ENCODE results near the gene FALEC.

FALEC gene

DNA sequence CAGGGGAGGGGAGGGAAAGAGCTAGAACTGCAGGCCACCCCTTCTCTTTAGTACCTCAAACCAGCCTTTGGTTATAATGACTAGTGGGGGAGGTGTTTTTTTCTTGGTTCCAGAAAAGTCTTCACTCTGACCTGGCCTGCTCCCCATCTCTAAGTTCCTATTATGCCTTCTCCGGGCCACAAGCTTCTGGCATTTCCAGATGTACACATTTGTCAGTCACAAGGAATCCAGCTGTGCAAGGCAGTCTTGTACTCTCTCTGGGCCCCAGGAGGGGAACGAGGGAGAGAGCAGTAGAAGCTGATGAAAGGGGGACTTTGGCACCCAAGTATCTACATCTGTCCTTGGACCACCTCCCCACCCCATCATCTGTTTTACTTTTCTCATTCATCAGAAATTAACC, 2.7 kb upstream of the FALEC start:
- DNase-seq = no peak

DNA sequence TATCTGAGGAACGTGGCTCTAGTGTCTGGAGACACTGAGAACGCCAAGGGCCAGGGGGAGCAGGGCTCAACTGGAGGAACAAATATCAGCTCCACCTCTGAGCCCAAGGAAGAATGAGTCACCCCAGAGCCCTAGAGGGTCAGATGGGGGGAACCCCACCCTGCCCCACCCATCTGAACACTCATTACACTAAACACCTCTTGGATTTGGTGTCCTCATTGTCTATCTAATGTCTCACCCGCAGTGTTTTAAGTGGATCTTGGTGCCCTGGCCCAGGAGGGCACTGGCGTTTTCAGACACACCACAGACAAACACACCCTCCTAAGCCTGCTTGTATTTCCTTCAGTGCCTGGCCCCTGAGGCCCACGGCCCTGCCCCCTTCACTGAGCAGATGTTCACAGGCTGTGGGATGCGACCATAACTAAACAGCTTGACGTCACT, 2.2 kb upstream of the FALEC start:
- DNase-seq = no peak

DNA sequence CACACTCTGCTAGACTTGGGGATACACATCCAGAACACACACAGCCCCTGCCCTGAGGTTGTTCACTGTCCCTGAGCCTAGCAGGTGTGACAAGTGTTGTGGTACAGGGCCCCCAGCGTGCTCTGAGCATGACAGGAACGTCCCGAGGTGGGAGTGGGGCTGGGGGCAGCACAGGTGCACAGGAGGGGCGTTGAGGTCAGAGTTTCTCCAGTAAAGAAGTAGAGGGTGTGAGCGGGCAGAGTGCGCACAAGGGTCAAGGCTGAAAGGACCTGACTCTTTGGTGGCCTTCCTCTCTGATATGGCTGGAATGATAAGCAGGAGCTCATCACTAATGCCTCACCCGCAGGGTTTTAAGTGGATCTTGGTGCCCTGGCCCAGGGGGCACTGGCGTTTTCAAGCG, 1.3 kb upstream of the FALEC start:
- DNase-seq = no peak

DNA sequence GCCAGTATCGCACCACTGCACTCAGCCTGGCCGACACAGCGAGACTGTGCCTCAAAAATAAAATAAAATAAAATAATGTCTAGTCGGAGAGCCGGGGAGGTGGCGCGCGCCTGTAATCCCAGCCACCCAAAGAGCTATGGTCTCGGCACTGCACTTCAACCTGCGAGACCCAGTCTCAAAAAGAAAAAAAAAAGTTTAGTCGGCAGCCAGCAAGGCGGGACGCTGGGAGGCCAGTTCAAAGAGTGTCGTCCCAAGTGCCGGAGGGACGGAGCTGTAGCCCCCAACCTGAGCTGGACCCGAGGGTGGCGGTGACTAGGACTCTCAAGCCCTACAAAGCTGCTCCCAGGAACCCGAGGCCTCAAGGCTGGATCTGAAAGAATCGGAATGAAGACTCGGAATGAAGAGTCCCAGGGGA, 632 bp upstream of the FALEC start:
- no peak for DNase-seq

DNA sequence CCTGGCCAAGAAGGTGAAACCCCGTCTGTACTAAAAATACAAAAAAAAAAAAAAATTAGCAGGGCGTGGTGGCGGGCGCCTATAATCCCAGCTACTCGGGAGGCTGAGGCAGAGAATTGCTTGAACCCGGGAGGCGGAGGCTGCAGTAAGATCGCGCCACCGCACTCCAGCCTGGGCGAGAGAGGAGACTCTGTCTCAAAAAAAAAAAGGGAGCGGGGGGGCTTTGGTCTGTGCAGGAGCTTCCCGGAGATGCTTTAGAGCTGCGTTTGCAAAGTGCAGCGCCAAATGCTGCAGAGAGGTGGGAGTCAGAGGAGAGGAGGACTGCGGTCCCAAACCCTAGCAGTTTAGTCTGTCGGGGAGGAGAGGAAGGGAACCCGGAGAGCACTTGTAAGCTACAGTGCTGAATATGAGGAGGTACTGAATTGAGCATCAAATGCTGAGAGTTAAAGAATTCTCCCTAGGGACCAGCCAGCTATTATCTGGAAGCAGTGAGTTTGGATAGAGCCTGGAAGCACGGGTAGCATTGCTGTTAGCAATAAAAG, 569 bp downstream of the FALEC start:
- peak in 1 of 2 experiments; percentile 22 for DNase-seq

DNA sequence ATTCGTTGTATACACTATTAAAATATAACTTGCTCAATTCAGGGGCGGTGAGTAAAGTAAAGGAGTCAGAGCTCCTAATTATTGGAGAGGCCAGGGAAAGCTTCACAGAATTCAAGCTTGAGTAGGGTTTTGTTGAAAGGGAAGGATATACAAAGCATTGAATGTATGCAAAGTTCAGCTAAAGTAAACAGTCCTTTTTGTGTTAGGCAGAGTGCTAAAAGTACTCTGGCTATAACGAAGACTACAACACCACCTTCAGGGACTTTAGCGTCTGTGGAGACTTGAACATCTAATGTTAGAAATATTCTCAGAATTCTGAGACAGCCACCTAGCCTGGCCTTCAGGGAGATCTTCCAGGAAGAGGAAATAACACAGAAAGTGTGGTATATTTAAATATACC, 1.1 kb downstream of the FALEC start:
- DNase-seq = no peak

DNA sequence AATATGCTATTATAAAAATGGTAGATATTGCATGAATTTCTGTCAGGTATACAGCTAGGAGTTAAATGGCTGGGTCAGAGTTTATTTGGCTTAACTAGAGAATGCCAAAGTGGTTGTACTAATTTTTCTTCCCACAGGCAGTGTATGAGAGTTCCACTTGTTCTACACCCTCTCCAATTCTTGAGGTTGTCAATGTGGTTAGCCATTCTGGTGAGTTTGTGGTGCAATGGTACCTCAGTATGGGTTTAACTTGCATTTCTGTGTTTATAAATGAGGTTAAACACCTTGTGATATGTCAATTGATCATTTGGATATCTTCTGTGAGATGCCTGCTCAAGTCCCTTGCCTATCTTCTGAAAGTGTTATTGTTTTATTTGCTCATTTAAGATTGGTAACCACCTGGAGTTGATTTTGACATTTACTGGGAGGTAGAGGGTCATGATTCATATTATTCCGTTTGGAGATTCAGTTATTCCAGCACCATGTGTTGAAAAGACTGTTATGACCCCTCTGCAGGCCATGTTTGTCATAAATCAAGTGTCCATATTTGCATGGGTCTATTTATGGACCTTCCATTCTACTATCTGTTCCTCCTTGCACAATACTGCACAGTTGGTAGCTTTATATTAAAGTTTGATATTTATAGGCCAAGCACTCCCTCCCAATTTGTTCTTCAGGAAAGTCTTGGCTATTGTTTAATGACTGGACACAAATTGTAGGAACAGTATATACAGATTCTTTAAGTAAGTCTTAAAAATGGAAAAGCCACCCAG, 5.8 kb downstream of the FALEC start:
- no peak for DNase-seq

DNA sequence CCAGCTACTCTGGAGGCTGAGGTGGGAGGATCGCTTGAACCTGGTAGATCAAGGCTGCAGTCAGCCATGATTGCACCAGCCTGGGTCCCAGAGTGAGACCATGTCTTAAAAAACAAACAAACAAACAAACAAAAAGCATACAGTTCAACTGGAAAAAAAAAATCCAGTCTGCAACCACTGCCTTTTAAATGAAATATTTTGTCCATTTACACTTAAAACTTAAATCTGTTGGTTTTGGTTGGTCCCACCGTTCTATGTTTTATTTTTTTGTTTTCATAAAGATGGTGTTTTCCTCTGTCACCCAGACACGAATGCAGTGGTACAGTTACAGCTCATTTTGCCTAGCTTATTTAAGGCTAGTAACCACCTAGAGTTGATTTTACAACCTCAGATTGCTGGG, 9.8 kb downstream of the FALEC start:
- no peak for DNase-seq

DNA sequence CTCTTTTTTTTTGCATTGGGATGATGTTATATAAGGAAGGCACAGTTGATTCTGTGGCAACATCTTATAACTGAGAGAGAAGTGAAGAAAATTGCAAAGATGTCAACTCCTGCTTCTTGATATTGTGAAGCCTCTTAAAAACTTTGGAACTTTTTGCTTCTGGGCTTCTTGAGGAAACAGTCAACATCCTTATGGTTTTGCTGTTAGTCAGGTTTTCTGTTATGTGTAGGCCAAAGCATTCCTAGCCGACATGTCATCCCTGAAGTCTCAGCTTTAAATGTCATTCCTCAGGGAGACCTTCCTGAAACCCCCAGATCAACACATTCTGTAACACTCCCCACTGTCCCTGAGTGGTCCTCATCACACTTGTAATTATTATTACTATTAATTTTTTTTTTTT, 12.6 kb downstream of the FALEC start:
- no peak for DNase-seq

DNA sequence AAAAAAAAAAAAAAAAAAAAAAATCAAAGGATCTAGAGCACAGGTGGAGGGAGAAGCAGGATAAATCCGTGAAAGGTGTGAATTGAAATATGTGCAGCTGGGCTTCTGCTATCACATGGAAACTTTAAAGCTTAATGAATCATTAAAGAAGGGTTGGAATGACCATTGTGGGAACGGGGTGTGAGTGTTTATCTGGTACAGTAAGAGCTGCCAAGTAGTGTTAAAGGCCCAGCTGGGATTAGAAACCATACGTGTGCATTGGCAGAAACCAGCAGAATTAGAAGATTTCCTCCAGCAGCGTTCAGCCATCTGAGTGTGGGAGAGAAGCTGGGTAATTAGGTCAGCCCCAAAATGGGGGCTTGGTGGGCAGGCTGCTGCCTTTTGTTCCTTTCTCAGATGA, 13.5 kb downstream of the FALEC start:
- DNase-seq = peak in 1 of 2 experiments; percentile 45

DNA sequence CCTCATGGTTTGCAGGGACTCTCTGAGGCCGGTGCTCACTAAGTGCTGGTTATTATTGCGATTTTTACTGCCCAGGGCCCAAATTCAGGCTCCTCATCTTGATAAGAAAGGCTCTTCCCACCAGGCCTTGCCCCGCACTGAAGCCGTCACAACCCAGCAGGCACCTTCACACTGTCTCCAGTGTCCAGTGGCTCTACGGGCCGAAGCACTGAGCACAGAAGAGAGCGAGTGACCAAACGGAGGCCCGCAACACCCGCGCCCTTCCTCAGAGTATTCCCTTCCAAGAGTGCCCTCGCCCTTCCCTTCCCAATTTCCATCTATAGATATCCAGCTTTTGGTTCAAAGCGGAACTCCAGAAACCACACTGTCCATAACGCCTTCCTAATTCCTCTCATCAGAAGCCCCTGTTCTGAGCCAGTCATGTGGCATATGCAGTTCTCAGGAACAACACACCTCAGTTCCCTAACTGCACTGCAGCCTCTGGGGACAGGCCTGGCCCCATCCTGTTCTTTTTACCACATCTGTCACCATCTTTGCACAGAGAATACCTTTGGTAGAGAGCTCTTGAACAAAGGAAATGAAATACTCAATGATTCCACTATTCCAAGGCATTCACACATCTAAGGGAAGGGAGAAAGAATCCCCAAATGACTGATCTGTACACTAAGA, 15.1 kb downstream of the FALEC start:
- no peak for DNase-seq

DNA sequence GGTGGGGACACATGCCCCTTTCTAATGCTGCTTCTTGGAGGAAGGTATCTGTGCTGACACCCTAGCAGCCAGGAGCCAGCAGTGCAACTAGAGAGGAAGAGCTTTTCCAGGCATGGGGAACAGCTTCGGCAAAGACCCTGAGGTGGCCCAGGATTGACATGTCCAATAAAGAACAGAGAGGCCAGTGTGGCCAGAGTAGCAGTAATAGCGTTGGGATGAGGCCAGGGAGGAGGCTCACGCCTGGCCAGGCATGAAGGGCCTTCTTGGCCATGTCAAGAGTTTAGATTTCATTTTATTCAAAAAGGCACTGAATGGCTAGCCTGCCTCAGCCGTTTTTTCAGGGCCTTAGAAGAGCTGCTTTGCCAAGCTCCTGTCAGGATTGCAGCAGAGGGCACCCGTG, 17.3 kb downstream of the FALEC start:
- no peak for DNase-seq

DNA sequence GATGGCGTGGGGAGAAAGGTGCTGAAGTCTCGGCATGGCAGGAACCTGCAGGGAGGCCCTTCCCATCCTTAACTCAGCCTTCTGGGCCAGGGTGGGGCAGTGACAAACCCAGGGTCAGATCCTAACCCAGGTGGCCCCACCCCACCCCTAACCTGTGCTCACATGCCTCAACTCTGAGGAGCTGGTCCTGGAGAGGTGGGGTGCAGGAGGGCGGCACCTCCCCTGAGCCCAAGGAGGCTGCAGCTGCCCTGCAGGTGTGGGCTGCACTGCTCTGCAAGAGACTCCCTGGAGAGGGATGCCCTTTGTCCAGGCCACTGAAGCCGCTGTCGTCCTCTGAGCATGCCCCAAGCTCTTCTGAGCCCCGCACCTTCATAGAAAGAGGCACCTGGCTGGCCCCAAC, 18.4 kb downstream of the FALEC start:
- DNase-seq = no peak

DNA sequence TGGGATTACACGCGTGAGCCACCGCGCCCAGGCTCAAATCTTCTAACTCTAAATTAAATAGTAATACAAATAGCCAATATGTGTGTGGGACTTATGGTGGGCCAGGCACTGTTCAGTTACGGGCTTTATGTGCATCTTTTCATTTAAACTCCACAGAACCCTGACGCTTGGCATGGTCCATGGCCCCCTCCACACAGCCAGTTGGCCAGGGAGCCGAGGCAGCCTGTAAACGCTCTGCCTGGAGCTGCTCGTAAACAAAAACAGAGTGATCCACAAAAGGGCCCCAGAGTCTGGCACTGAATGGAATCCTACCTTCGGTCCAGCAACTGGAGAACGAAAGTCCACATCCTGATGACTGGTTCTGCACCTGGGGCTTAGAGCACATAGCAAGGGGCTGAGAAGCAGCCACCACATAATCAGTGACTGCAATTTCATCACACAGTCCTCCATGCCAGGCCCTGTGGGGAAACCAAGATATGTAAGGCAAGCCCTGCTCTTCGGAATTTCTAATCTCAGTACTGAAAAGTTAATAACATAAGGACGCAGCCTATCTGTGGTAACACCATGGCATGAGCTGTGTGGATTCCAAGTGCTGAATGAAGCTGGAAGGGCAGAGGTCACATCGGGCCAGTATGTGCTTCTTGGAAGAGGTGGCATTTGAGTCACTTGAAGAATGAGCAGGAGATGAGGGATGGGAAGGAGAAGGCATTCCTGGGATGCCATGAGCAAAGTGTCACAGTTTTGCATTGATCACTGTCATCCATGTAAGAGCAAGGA, 20.1 kb downstream of the FALEC start:
- DNase-seq = no peak

DNA sequence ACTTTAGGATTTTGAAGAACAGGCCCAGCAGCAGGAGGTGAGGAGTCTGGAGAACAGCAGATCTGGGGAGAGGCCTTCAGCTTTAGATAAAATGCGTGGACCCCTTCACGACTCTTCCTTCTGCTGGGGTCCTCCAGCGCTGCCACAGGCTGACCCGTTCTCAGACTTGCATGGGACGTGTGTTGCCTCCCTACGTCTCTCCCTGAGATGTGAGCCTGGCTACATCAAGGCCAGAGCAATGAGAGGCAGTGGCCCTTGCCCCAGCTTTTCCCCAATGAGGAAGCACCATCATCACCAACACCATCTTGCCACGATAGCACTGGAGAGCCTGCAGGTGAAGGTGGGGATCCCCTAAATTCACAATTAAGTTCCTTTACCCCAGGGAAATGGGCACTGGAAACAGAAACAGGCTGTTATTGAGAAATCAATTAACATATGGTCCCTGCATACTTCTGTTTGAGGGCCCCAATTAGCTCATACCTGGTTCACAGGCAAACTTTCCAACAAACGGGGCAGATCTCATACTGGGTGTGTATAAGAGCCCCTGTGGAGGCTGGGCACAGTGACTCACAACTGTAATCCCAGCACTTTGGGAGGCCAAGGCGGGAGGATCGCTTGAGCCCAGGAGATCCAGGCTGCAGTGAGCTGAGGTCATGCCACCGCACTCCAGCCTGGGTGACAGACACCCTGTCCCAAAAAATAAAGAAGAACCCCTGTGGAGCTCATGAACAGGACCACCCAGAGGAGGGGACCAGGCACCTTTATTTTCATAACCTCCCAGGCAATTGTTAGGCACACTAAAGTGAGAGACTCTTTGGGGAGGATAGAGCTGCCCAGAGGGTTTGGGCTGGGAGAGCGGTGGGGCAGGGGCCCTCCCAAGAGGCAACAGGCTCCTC, 21.5 kb downstream of the FALEC start:
- no peak for DNase-seq

DNA sequence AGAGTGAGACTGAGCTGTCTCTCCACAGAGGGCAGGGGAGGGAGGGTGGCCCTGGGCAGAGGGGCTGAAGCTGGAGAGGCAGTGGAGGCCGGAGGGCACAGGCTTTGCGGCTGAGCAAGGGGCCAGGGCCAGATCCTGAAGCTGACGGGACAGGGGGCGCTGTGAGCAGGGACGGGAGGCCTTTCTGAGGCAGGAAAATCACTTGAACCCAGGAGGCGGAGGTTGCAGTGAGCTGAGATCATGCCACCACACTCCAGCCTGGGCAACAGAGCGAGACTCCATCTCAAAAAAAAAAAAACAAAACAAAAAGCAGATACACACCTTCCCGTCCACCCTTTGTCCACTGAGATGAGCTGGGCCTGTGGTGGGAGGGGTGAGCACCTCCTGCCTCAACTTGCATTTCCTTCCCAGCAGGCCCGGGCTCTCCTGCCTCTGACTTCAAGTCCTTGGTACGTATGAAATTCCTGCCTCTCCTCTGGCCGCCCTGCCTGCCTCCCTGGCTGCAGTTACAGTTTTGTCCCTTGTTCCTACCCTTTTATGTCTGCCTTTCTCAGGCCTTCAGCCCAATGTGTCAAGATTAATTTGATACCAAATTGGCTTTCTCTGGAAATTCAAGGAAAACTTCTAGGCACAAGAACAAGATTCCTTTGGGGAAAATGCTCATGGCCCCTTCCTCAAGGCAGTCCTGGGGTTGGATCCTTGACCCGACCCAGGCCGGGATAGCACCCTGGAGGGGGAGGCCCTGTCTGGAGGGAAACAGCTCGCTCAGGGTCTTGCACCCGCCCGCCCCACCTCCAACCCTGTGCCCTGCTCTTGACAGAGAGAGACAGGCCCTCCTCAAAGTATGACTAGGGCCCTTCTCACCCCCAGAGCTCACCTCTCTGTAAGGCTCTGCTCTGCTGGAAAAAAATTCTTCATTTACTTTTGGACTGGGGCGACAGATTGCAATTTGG, 22.5 kb downstream of the FALEC start:
- no peak for DNase-seq

DNA sequence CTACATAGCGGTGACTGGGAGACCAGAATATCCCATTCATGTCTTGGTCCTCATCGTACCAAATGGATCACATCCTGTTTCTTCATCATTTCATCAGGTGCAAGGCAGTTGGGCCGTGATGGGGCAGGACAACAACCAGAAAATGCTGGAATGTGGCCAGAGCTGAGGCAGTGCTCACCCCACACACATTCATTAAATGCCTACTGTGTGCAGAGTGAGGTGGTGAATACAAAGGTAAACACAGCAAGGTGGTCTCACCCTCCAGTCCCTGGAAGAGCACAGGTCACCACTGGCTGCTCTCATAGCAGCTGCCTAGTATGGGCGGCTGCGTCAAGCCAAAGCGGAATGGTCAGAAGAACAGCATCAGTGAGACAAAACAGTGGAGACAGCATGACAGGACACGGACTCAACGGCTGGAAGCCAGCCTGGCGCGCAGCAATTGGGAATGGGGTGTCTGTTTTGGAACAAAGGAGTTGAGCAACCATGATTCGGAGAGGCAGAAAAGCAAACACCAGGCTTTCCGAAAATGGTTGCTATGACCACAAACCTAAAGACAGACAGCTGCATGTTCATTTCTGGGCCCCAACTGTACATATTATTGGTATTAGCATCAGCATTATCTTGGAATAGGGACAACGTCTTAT, 28.1 kb downstream of the FALEC start:
- no peak for DNase-seq

DNA sequence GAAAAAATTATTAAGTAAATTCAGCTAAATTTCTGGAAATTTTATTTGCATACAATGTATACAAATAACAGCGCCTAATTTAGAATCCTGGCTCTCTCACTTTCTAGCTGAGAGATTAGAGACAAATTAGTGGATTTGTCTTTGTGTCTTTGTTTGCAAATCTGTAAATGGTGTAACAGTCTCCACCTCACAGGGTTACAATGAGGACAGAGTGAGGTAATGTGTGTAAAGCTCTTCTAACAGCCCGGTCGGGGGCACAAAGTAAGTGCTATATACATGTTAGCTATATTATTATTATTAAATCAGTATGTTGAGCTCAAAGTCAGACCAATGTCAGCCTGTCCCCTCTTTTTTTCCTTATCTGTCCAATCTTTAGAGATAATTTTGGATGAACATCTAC, 28.7 kb downstream of the FALEC start:
- DNase-seq = no peak

DNA sequence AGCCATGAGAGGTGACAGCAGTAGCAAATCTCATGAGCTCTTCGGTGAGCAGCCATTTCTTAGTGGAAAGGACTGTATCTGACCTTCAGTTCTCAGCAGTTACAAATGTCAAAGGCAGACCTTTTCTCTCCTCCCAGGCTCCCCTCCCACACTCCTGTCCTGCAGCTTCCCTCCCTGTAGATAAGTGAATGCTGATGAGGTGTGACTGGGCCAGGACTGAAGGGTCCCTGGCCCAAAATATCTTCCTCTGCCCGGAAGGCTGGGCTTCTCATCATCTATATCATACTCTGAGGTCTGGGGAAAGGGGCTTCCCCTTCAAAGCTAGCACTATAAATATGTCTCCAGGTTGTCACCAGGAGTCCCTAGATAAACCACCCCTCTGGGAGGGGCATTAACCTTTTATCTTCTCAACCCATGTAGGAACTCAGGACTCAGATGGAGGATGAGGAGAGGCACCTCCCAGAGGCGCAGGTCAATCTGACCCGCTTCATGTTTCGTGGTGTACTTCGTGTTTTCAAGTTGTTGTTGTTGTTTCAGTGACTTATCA, 30.0 kb downstream of the FALEC start:
- DNase-seq = no peak

DNA sequence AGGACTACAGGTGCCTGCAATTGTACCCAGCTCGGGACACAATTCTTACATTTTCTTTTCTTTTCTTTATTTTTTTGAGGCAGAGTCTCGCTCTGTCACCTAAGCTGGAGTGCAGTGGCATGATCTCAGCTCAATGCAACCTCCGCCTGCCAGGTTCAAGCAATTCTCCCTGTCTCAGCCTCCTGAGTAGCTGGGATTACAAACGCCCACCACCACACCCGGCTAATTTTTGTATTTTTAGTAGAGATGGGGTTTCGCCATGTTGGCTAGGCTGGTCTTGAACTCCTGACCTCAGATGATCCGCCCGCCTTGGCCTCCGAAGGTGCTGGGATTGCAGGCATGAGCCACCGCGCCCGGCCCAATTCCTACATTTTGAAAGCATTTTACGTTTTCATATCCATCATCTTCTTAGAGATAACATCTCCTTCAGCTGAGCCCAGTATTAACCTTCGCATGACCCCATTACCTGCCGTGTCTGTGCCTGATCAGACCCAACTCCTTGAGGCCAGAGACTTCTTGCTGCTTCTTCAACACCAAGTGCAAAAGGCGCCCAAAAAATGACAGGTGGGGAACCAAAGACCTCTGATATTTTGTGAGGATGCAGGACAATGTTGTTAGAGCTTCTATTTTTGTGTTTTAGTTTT, 30.9 kb downstream of the FALEC start:
- no peak for DNase-seq
